BLaER1 treated with 17β-estradiol and CSF1 and Interleukin-3, amounts not matched to agents 10 nM and 100 nM (cell line): Measurements from ENCODE around the gene NUP37.

Source experiments
- H3K27ac ChIP-seq, 11 experiments: shearing (Covaris generic); formaldehyde crosslinking; 2 replicates each; pipeline ENCODE4 v1.8.1; 2022
- H3K27me3 ChIP-seq, 11 experiments: shearing (Covaris generic); formaldehyde crosslinking; 2 replicates each; pipeline ENCODE4 v1.8.1; 2022
- H3K36me3 ChIP-seq, 11 experiments: shearing (Covaris generic); formaldehyde crosslinking; 2 replicates each; pipeline ENCODE4 v1.8.1; 2022
- H3K4me1 ChIP-seq, 10 experiments: shearing (Covaris generic); formaldehyde crosslinking; 2 replicates each; pipeline ENCODE4 v1.8.1; 2022
- H3K4me2 ChIP-seq, 11 experiments: shearing (Covaris generic); formaldehyde crosslinking; 2 replicates each; pipeline ENCODE4 v1.8.1; 2022
- H3K4me3 ChIP-seq, 10 experiments: shearing (Covaris generic); formaldehyde crosslinking; 2 replicates each; pipeline ENCODE4 v1.8.1; 2022
- H3K9ac ChIP-seq, 11 experiments: shearing (Covaris generic); formaldehyde crosslinking; 2 replicates each; pipeline ENCODE4 v1.8.1; 2022
- H3K9me3 ChIP-seq, 11 experiments: shearing (Covaris generic); formaldehyde crosslinking; replicated peaks in 1 of 11; 2 replicates each; pipeline ENCODE4 v1.8.1; 2022
- H4K20me1 ChIP-seq, 11 experiments: shearing (Covaris generic); formaldehyde crosslinking; 2 replicates each; pipeline ENCODE4 v1.8.1; 2022
- Cebpa-rat ChIP-seq, 11 experiments: shearing (Covaris generic); IDR thresholded peaks; 2 replicates each; pipeline ENCODE4 v1.8.1; 2022

The NUP37 gene

DNA sequence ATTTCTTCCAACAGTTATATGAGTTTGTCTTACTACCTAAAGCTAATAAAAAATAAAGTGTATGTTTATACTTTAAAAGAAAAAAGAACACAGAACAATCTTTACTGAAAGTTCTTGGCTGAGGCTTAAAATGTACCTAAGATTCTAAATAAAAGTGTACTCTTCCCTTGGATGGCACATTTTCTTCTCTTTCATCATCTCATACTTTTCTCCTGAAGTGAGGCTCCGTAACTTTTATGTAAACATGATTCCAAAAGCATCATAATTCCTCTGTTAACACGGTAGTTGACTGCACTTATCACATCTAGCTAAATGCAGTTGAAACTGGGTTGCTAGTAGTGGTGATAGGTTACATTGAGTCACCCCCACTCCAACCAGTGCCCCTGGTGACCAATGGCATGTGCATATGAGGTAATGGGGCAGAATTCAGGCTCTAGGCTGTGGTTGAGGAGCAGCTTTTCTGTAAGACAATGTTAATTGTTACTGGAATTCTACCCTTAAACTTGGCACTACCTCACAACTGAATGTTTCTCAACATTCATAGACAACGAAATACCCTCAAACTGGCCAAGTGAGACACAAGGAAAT is 96.5 kb downstream of the NUP37 start:
- H3K4me3 ChIP-seq: no peak overlapping the region
- H3K9ac ChIP-seq: no peak overlapping the region
- H3K4me2 ChIP-seq: no peak overlapping the region
- H4K20me1 ChIP-seq: no peaks in the 10 kb centered on the region
- H3K36me3 ChIP-seq: peaks cover 3 to 67% (median 16%) of the 10 kb centered on the region in 11 experiments; a peak in 14 of 22 replicates
- no peaks in the 10 kb centered on the region for H3K27me3 ChIP-seq
- TF ChIP-seq Cebpa-rat (IDR thresholded peaks at IDR 0.05): no peak
- no peaks in the 10 kb centered on the region for H3K4me1 ChIP-seq
- H3K27ac ChIP-seq: no peak overlapping the region
- H3K9me3 ChIP-seq: peaks cover 0 to 1% (median 0%) of the 10 kb centered on the region in 11 experiments; a peak in 3 of 22 replicates
